Embryonic facial prominence (tissue), 1 donor: Measurements from ENCODE around the gene FAM53B.

Experiments used
- DNase-seq: peaks from one replicate; pipeline ENCODE4 v3.0.0-alpha.2; 2016; ENCODE audit errors: extremely low spot score

FAM53B gene

DNA sequence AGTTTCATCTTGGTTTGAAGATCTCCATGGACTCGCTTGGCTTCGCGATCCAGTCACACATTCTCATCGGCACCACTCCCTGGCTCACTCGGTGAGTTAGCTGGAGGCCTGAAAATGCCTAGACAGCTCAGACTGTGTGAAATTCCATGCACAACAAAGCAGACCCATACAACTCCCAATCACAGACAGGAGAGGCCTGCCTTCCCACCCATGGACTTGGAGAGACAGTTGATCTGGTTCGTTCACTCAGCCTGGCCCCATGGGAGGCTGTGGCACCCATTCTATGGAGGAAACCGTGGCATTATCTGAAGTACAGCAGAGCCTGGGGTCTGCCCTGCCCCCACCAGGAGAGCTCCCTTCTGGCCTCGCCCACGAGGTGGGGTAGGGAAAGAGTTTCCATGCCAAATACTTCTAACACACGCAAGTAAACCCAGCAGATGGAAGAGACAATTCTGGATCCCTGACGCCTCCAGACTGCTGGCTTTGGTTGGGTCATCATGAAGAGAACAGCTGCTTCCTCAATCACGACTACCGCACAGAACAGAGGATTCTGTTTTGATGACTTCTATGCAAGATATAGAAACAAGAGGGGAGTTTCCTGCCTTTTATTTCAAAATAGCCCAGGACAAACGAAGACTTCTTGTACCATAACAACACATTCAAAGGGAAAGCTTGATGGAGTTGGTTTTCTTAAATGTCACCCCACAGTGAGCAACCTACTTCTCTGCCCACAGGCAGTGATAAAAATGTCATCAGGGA, 15.9 kb downstream of the FAM53B start:
- no peak for DNase-seq

DNA sequence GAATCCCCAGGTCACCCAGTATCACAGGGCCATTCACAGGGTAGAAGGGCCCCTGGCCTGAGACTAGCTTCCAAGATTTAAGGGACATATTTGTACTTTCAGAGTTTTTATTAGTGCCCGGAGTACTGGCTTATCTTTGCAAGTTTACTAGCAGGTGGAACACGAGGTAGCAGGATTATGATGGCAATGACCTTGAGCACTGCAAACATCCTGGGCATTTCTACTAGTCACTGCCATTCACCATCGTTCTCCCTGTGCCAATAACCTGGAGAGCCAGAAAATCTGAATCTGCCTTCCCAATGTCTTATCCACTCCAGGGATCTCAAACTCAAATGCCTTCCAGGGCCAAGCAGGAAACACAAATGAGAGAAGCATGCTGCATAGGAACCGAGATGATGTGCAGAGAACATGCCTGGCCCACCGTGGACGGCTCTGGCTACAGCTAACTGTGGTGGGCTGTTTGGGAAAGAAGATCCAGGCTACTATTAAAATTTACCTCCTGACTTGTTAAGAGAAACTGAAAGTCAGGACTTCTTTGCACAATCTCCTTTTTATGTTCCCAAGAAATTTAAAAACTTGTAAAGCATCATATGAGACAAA, 16.7 kb downstream of the FAM53B start:
- DNase-seq = no peak

DNA sequence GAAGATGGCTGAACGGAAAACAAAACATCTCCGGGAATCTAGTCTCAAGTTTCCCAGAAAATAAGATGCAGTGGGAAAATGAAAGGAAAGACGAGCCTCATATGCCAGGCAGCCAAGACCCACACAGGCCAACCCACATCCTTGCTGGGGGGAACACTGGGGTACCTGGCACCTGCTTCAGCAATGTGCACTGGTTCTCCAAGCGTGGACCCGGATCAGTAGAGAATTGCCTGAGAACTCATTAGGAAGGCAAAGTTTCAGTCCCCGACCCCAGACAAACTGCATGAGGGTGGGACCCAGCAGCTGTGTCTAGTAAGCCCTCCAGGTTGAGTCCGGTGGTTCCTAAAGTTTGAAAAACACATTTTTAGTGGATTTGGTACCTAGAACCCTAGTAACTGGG, 18.4 kb downstream of the FAM53B start:
- no peak for DNase-seq

DNA sequence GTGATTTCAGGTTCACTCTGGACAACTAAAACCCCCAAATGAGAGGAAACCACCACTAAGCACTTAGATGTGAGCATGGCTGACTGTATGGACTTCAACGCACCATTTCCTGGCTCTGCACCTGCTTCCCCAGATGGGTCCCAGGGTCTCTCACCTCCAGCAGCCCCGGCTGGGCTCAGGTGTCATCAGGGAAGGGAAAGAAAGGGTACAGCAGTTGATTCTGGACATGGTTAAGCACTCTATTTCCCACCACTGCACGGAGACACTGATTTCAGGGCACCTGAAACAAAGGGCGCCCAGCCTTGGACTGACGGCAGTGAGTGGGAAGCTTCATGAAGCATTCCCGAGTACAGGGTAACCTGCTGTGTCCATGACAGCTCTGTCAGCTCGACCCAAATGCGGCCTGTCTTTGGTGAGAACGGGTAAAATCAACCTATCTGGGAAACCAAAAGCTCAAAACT, 19.0 kb downstream of the FAM53B start:
- no peak for DNase-seq

DNA sequence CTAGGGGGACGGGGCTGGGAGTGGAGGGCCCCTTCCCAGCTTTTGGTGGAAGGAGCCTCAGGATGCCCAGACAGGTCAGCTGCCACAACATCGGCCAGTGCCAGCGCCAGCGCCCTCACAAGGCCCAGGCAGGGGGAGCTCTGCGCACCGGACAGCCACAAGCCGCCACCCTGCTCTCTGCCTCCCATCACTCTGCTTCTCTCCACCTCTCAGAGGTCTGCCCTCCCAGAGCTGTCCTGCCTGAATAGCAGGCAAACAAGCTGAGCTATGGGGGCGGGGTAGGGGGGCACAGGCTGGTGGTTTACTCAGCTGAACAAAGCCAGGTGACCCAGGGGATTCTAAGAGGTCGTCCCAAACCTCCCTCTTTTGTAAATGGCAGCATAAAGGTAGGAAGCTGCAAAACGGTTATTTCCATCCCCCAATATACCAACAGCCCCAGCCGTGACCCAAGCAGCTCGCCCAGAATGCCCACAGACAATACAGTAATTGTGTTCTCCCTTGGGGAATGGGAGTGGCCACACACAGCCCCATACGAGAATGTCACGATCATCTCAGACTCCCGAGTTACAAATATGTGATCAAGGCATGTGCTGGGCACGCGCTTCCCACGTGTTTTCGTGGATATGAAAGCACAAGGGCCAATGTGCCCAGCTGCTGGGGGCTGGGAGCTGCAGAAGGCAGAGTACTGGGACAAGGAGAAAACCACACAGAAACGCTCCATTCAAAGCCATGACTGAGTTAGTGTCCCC, 19.7 kb downstream of the FAM53B start:
- DNase-seq = no peak

DNA sequence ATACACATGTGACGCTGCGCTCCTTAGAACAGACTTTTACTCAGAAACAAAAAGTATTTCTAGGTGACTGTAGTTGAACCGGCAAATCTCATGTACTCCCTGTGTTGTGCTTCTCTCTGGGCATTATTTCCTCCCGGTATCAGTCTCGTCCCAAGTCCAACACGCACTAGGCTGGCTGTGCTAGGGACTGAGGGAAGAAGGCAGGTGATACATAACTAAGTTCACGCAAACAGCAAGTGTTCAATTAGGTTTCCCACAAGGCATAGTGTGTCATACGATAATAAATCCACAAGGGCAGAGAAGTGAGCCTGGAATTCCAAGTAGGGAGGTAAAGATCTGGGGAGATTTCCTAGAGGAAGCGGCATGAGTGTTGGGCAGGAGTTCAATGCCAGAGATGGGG, 20.4 kb downstream of the FAM53B start:
- no peak for DNase-seq

DNA sequence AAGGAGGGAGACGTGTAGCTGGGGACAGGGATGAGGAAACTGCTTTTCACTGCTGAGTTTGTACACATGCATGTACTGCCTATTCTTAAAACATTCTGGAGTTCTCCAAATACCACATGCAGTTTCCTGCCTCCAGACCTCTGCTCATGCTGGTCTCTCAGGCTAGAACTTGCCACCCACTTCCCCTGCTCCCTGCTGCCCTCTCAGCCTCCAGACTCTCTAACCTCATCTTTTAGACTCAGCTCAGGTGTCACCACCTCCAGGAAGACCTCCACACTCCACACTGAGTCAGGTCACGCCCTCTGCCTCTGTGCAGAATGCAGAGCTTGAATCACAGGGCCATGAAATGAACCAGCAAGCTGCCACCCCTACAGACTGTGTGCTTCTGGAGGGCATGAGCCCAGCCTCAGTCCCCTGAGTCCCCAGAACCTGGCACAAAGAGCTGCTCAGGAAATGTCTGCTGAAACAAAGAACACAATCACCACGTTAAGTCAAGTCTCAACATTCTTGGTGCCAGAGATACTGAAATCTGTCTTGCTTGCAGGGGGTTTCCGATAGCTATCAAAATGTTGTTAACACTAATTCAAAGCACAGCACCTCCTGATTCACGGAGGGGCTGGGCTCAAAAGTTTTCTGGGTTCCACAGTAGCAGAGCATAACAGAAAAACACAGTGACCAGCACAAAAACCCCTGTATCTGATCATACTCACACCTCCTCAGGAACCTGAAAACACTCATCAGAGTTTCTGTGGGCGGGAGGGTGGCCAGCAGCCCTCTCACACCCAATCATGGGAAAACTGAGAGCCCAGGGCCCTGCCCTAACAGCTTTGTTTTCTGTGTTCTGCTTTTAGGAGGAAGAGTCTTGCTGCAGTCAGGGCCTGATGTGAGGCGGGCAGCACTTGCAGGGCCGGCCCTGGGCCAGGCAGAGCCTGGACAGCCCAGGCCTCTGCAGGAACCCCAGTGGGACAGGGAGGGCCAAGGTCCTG, 21.1 kb downstream of the FAM53B start:
- DNase-seq = no peak

DNA sequence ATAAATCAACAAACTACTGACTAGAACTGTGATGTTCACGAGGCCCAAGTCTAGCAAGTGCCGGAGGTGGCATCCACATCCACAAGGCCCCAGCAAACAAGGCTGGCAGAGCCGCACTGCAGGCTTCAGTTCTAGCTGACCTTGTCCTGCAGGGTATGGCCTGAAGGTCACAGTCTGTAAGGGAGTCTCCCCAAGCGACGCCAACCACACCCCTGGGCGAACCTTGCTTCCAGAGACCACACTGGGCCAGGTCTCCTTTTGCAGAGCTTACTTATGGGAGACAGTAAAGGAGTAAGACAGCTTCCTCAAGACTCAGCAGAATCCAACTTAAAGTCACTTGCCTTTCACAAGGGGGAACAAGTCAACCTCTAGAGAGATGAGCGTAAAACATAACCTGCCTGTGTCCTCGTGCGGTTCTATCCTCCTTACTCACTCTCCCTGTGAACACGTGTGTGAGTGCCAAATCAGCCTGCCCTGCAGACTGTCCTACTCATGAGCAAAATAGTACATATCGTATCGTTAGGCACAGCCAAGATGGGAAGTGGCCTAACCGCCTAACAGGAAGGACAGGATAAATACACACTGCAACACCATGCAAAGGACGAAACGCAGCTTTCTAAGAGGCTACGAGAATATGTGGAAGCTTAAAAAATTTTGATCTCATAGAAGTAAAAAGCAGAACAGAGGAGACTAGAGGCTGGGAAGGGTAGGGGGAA, 22.7 kb downstream of the FAM53B start:
- no peak for DNase-seq

DNA sequence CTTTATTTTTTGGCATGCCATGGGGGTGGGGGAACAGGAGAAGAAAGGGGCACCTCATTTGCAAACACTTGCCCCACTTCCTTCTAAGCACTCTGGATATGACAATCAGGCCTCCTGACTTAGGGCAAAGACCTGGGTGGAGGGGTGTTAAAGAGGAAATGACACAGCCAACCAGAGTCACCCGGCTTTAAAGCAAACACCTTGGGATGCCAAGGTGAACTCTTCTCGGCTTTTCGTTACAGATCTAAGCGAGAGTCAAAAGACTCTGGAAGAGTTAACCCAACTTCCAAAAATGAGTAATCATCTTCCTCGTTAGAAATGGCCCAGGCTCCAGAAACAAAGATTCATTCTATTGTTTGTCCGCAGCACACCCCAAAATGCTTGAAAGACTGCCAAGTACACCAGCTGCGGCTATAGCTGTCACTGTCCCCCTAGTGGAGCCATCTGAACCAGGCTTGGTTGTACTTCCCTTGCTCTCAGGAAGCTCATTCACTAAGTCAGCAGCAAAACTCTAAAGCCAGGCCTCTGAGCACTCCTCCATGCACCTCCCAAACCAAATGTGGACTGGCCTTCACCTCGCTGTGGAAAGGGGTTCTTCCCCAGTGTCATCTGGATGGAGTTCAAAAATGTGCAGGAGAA, 24.8 kb downstream of the FAM53B start:
- no peak for DNase-seq

DNA sequence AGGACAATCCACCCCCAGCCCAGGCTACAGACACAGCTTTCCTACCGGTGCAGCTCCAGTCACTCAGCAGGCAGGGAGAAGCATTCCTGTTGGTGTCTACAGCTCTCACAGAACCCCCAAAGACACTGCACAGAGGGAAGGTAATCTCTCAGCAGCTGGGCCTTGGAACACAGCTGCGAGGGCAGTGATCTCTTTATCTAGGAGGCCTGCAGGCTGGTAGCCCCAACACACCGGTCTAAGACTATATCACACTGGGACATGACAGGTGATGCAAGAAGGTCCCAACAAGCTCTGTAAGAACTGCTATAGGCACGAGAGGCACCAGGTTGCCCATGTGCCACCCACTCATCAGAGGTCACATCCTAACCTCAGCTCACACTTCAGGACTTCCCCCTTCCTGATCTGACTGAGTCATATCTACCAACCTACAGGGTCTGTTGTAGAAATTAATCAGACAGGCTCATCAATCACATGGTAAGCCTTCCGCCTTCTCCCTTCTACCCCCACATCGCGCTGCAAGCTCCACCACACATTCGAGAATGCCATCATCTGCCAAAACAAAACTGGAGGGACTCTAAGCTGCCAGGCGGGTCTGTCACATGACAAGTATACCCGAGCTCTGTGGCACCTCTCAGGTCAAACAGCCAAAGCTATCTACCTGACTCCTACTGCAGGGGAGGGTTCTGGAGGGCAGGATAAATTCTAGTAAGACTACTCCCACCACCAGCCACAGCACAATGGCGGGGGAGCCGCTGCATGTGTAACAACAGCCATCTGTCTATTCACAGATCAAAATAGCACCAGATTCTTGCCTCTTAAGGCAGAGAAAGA, 26.1 kb downstream of the FAM53B start:
- DNase-seq = no peak

DNA sequence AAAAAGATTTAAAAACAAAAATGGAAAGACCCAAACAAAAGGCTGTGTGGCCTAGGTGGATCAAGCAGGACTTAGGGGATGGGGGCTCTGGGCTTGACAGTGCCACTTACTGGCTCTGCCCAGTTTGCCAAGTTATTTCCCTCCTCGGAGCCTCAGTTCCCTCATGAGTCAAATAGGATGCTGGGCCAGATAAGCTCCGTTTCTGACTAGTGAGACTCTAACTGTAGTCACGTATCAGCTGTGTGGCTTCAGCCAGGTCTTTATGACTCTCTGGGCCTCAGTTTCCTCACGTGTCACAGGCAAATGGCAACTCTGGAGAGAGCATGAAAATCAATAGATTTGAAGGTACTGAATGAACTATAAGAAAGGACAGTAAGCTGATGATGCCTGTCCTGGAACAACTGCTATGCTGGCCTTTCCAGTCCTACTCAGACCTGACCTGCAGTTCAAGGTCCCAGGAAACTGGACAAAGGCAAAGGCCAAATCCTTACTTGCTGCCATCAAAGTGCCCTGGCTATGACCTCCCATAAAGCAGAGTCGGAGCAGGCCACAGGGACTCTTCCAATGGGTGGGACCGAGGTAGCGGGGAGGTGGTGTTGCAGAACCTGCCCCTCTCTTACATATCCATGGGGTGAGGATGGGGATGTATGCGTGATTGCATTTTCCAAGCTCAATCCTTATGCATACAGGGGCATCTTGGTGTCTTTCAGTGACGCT, 27.0 kb downstream of the FAM53B start:
- no peak for DNase-seq

DNA sequence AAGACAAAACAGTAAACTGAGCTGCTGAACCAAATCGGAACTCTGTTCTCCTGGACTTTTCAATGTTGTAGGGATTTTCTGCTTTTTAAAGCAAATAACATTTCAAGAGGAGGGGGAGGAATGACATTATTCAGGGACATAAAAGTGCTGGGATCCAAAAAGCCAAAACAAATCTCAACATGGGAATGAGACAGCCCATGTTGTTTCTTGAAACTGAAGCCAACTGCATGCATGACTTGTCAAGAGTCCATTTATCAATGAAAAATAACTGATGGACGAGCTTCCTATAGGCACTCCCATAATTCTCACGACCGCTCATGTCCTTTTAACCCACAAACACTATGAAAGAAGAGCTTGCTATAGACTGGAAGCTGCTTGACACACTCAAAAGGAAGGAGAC, 27.8 kb downstream of the FAM53B start:
- no peak for DNase-seq

DNA sequence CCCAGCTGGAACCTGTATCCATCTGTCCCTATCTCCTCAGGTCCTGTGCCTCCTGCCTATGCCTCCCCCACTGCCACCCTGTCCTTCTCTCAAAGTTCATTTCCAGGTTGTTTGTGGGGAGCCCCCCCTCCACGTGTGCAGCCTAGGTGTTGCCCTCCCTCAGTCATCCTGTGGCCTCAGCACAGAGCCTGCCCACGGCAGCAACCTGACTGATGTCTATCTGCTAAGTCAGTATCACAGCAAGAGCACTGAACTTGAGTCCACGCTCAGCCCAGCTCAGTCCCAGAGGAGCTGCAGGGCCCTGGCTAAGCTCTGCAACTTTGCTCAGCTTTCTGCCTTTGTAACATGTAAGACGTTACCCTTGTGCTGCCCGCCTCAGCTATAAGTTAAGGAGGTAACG, 28.7 kb downstream of the FAM53B start:
- DNase-seq = no peak

DNA sequence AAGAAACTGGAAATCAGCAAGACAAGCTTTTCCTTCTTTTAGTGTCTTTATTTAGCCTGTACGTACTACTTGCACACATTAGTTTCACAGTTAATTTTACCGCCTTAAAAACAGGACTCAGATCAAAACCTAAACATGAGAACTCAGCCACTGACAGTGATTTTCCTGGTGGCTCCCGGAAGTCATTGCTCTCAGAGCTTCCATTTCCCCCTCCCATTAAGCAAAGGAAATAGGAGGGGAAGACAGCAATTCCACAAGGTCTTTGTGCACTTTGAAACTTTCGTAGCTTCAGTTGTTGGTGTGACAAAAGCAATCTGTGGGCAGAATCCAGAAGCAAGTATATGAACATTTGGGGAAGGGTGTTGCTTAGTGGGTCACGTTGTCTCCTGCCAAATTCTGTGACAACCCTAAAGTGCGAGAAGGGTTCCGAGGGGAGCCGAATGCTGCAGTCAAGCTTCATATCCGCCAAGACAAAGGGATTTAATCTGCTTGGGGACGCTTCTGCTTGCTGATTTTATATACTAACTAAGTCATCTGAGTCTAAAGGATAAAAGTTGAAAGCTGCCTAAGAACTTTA, 30.4 kb downstream of the FAM53B start:
- DNase-seq = no peak

DNA sequence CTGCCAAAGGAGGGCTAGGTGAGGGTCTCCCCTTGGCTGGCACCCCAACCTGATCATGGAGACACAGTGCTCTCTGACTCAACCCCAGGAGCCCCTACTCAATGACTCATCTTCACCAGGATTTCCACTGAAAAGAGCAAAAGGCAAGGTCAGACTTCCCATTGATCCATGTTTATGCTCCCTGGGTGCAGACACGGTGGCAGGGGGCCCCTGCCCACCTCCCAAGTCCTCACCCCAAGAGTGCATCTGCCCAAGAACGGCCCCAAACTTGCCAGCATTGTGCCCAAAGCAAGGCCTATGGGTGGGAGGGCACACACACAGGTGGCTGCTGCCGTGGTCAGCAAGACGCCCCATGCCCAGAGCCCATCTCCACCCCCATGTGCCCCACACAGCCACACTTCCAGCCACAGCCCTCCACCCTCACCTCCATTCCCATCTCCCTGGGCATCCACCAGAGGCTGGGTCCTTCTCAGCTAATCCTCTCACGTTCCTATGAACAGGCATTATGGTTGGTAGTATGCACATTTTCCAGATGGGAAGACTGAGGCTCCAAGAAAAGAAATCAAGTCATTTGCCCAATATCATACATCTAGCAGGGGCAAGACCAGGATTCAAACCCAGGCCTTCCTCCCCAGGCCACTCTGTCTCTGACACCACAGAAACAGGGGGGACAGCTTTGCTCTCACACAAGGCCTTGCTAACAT, 31.3 kb downstream of the FAM53B start:
- DNase-seq = no peak

DNA sequence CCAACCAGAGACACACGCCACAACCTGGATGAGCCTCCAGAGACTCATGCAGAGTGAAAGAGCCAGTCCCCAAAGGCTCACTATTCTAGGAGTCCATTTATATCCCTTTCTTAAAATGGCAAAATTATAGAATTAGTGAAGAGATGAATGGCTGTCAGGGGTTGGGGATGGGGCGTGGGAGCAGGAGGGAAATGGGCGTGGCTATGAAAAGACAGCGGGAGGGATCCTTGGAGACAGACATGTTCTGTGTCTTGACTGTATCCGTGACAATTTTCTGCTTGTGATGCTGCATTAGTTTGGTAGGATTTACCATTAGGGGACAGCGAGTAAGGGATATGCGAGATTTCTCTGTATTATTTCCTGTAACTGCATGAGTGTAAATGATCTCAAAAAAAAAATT, 33.0 kb downstream of the FAM53B start:
- DNase-seq = no peak

DNA sequence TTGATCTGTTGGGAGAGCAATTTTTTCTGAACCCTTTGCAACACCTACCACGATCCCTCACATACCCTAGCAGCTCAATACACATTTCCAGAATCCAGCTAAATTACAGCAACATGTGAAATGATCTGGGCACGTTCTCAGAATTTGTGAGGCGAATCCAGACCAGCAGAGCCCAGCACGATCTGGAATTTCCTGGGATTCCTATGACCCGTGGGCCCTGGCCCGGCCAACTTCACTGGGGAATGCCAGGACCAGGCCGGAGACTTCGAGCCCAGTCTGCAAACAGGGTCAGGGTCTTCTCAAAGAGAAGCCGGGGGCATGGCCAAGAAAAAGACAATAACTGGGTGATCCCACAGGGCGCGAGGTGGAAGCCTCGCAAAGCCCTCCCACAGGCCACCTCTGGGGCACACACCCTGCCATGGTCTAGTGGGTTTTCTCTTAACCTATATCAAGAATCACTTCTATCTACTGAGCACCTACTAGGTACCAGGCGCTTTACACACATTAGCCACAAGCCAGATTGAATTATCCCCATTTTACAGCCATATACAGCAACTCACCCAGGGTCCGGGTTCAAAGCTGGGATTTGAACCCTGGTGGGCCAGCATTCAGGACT, 33.8 kb downstream of the FAM53B start:
- DNase-seq = no peak

DNA sequence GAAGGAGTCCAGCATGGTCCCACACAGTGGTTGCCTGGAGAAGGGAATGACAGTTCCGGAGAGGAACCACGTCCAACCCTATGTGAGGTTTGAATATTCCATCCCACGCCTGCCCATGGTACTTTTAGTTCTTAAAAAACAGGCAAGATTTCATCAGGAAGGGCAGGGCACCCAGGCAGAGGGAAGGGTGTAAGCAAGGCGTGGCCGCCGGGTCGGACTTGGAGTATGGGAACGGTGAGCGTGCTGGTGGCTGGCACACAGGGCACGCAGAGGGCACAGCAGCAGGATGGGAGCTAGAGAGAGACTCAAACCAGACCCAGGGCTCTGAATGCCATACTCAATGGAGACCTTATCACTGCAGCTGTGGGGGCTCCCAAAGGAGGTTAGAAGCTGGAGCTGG, 34.3 kb downstream of the FAM53B start:
- DNase-seq = no peak
